Endodermal cell (in vitro differentiated cells): ENCODE data around the gene FRMPD4. TPM values are rescaled to one million over a fixed set of nuclear protein-coding genes. Genes with fewer than 3 reads are reported as not detected.

Experiments used
- DNase-seq: peaks from one replicate; pipeline ENCODE4 v3.0.0-alpha.2; 2017
- H3K27ac ChIP-seq: 2 replicates; pipeline ENCODE4 v1.5.1; 2013; ENCODE audit warnings: mild to moderate bottlenecking, low read depth, low read length, moderate library complexity
- H3K27me3 ChIP-seq: 2 replicates; pipeline ENCODE4 v1.6.1; 2013; ENCODE audit warnings: mild to moderate bottlenecking, low read length, moderate library complexity; ENCODE audit not compliant: insufficient read depth, control insufficient read depth, poor library complexity, severe bottlenecking
- H3K36me3 ChIP-seq: 2 replicates; pipeline ENCODE4 v1.7.0; 2013; ENCODE audit warnings: mild to moderate bottlenecking, low read length, moderate library complexity; ENCODE audit not compliant: control insufficient read depth, insufficient read depth
- H3K4me1 ChIP-seq: one replicate; pipeline ENCODE4 v1.7.0; 2013; ENCODE audit warnings: low read length; ENCODE audit not compliant: control insufficient read depth, insufficient read depth
- H3K4me3 ChIP-seq: 2 replicates; pipeline ENCODE4 v1.5.1; 2013; ENCODE audit warnings: mild to moderate bottlenecking, low read length, moderate library complexity
- H3K9ac ChIP-seq: 2 replicates; pipeline ENCODE4 v1.6.1; 2013; ENCODE audit warnings: mild to moderate bottlenecking, low read length, moderate library complexity; ENCODE audit not compliant: poor library complexity, severe bottlenecking; ENCODE audit errors: extremely low read depth
- H3K9me3 ChIP-seq: 2 replicates; pipeline ENCODE4 v1.6.1; 2013; ENCODE audit warnings: mild to moderate bottlenecking, low read length, moderate library complexity; ENCODE audit not compliant: control insufficient read depth
- H3K27ac Mint-ChIP-seq: 2 replicates; pipeline ENCODE4 v1.8.0; 2020; ENCODE audit warnings: mixed read lengths
- H3K27me3 Mint-ChIP-seq: 2 replicates; pipeline ENCODE4 v1.8.0; 2021; ENCODE audit warnings: mild to moderate bottlenecking, mixed read lengths; ENCODE audit not compliant: insufficient read depth
- H3K36me3 Mint-ChIP-seq: 2 replicates; pipeline ENCODE4 v1.8.0; 2020; ENCODE audit warnings: low read depth, mixed read lengths
- H3K4me1 Mint-ChIP-seq: 2 replicates; pipeline ENCODE4 v1.8.0; 2020; ENCODE audit warnings: mixed read lengths
- H3K4me3 Mint-ChIP-seq: 2 replicates; pipeline ENCODE4 v1.8.0; 2020; ENCODE audit warnings: mild to moderate bottlenecking, moderate library complexity, mixed read lengths
- H3K9me3 Mint-ChIP-seq: 2 replicates; pipeline ENCODE4 v1.8.0; 2020; ENCODE audit warnings: mild to moderate bottlenecking, mixed read lengths
- WGBS, 2 experiments: methylation state at CpG; one replicate each; pipeline versions ENCODE4 v1.1.5 to v1.1.7; 2013; ENCODE audit warnings: missing lambda C conversion rate in 2 of 2, mixed read lengths in 1 of 2; ENCODE audit not compliant: insufficient coverage in 1 of 2, insufficient read length in 1 of 2; 5-methylcytosine and 5-hydroxymethylcytosine counted together
- total RNA-seq, 2 donors: library from RNA; stranded (reverse); fragmentation: NEBNext Ultra II Directional in 1 of 2; extraction: Animal tissue kit (Norgen Biotek cat#: 25700) in 1 of 2; gene quantifications; 2 replicates in 1 of 2; 3 replicates in 1 of 2; pipeline ENCODE4 v1.2.1, GENCODE V29; 2021
- TF ChIP-seq, protein P1 (sequence below): fragments of 200-600 bp; sonication (generic); conservative IDR thresholded peaks from 2 replicates; pipeline ENCODE4 v1.5.0; 2021; ENCODE audit warnings: antibody characterized with exemption, mild to moderate bottlenecking

FRMPD4 gene
- total RNA-seq, 2 donors from 2014 or later: 0.09 to 0.81 TPM

DNA sequence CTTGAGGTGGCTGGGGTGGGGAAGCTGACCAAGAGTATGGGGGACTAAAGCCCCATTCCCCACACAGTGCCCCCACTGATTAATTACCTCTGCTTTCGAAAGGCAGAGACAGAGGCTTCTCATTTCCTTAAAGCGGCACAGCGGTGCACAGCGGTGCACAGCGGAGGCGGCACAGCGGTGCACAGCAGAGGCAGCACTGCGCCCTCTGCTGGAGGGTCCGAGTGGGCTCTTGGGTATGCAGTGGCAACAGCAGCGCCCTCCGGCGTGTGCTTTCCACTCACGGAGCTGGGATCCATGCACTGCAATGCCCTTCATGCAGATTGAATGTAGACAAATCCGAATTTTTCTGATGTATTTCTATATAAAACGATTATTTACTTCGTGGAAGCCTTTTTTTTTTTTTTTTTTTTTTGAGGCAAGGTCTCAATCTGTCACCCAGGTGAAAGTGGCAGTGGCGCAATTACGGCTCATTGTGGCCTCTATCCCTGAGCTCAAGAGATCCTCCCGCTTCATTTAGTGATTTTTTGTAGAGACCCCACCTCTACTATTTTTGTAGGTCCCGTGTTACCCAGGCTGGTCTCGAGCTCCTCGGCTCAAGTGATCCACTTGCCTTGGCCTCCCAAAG lies 633.3 kb downstream of the FRMPD4 start:
- Mint-ChIP-seq H3K36me3 (no peaks in the 10 kb centered on the region), H3K4me1 (no peaks in the 10 kb centered on the region), H3K9me3 (peaks cover 39% of the 10 kb centered on the region), H3K4me3 (no peak overlapping the region), H3K27me3 (peaks cover 14% of the 10 kb centered on the region), H3K27ac (no peak overlapping the region)
- Histone ChIP-seq H3K4me3 (no peak overlapping the region), H3K4me1 (no peaks in the 10 kb centered on the region), H3K9ac (no peak overlapping the region), H3K27me3 (peaks cover 6% of the 10 kb centered on the region), H3K27ac (no peak overlapping the region), H3K9me3 (no peaks in the 10 kb centered on the region), H3K36me3 (no peaks in the 10 kb centered on the region)
- TF ChIP-seq, protein P1, sequence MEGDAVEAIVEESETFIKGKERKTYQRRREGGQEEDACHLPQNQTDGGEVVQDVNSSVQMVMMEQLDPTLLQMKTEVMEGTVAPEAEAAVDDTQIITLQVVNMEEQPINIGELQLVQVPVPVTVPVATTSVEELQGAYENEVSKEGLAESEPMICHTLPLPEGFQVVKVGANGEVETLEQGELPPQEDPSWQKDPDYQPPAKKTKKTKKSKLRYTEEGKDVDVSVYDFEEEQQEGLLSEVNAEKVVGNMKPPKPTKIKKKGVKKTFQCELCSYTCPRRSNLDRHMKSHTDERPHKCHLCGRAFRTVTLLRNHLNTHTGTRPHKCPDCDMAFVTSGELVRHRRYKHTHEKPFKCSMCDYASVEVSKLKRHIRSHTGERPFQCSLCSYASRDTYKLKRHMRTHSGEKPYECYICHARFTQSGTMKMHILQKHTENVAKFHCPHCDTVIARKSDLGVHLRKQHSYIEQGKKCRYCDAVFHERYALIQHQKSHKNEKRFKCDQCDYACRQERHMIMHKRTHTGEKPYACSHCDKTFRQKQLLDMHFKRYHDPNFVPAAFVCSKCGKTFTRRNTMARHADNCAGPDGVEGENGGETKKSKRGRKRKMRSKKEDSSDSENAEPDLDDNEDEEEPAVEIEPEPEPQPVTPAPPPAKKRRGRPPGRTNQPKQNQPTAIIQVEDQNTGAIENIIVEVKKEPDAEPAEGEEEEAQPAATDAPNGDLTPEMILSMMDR: peak; percentile 90
- 39 to 95% methylated on average over 3 to 22 of the region's 22 CpGs for WGBS, 2 experiments
- DNase-seq: peak; percentile 86
